K562 (cell line): ENCODE measurements around the gene ATAD3B. TPM values are rescaled to one million over a fixed set of nuclear protein-coding genes. Genes with fewer than 3 reads are reported as not detected.

Experiments used
- BRD4 ChIP-seq: fragments of 200-600 bp; sonication (generic); IDR thresholded peaks from 2 replicates; pipeline ENCODE4 v1.6.1; 2017; ENCODE audit warnings: inconsistent platforms
- FOXM1 ChIP-seq, 2 experiments: fragments of 450-650 bp in 1 of 2; sonication (generic) in 1 of 2; formaldehyde crosslinking in 1 of 2; IDR thresholded peaks; 2 replicates each; pipeline versions ENCODE4 v1.6.1 to v1.9.0; 2017 to 2022; ENCODE audit warnings: low read depth in 2 of 2, mild to moderate bottlenecking in 2 of 2, missing genetic modification reagents in 1 of 2, moderate library complexity in 1 of 2
- KHSRP ChIP-seq: fragments of 450-650 bp; IDR thresholded peaks from 2 replicates; pipeline ENCODE4 v1.6.1; 2017
- KLF6 ChIP-seq: fragments of 250-450 bp; sonication (Bioruptor Pico); IDR thresholded peaks from 2 replicates; pipeline ENCODE4 v1.4.0; 2020; ENCODE audit warnings: mild to moderate bottlenecking, moderate library complexity, borderline replicate concordance
- MCM3 ChIP-seq: fragments of 450-650 bp; IDR thresholded peaks from 2 replicates; pipeline ENCODE4 v1.6.1; 2016
- NCOA6 ChIP-seq: fragments of 450-650 bp; IDR thresholded peaks from 2 replicates; pipeline ENCODE4 v1.6.1; 2017; ENCODE audit warnings: mild to moderate bottlenecking
- POLR2AphosphoS5 ChIP-seq: IDR thresholded peaks from 2 replicates; pipeline ENCODE4 v1.6.1; 2011; ENCODE audit warnings: mild to moderate bottlenecking, low read depth, low read length, moderate library complexity; ENCODE audit not compliant: control insufficient read depth, insufficient read depth
- ZBTB17 ChIP-seq: fragments of 450-650 bp; formaldehyde crosslinking; IDR thresholded peaks from 2 replicates; pipeline ENCODE4 v1.4.0; 2020; ENCODE audit warnings: mild to moderate bottlenecking
- ZEB2 ChIP-seq: fragments of 450-650 bp; IDR thresholded peaks from 2 replicates; pipeline ENCODE4 v1.6.1; 2016
- ZNF253 ChIP-seq: fragments of 250-450 bp; sonication (Bioruptor Pico); conservative IDR thresholded peaks from 2 replicates; pipeline ENCODE4 v1.6.1; 2021; ENCODE audit warnings: mild to moderate bottlenecking
- ZNF408 ChIP-seq: fragments of 250-450 bp; sonication (Bioruptor Pico); IDR thresholded peaks from 2 replicates; pipeline ENCODE4 v1.4.0; 2020; ENCODE audit warnings: low read depth, mild to moderate bottlenecking, moderate library complexity
- ZNF41 ChIP-seq: fragments of 250-450 bp; sonication (Bioruptor Pico); conservative IDR thresholded peaks from 2 replicates; pipeline ENCODE4 v1.4.0; 2020; ENCODE audit warnings: mild to moderate bottlenecking
- polyA plus RNA-seq, 8 experiments: library from polyadenylated mRNA; depleted of rRNA in 4 of 8; stranded (reverse) in 5 of 8; unstranded in 3 of 8; fragments of >200 nt; fragmentation: Nextera tagmentation in 2 of 8; fragmentation: Illumina TruSeq in 1 of 8; extraction: Ambion mirVana in 2 of 8; extraction: Trizol in 1 of 8; gene quantifications; 2 replicates each; pipeline versions ENCODE4 v1.2.1 to v1.2.3, GENCODE V29; 2011 to 2014; ENCODE audit warnings: inconsistent platforms in 1 of 8, missing spikeins in 1 of 8
- total RNA-seq, 7 experiments: library from RNA; depleted of rRNA in 6 of 7; stranded (reverse); fragments of >200 nt in 6 of 7; fragmentation: Illumina TruSeq in 2 of 7; extraction: Trizol in 2 of 7; gene quantifications; 2 replicates each; pipeline versions ENCODE4 v1.2.1 to v1.2.3, GENCODE V29; 2011 to 2021; ENCODE audit warnings: low replicate concordance in 1 of 7
- TF ChIP-seq, protein P1 (sequence below): fragments of 450-650 bp; IDR thresholded peaks from 2 replicates; pipeline ENCODE4 v1.7.1; 2018; ENCODE audit warnings: mild to moderate bottlenecking, low read depth; ENCODE audit not compliant: partially characterized antibody
- TF ChIP-seq, protein P2 (sequence below): sonication (generic); formaldehyde crosslinking; IDR thresholded peaks from 2 replicates; pipeline ENCODE4 v1.8.1; 2023; ENCODE audit warnings: missing genetic modification reagents, mild to moderate bottlenecking, borderline replicate concordance
- TF ChIP-seq, protein P3 (sequence below), 2 experiments: IDR thresholded peaks; 2 replicates each; pipeline ENCODE4 v1.6.1; 2012; ENCODE audit warnings: improper control_type of control experiment in 2 of 2, low read depth in 2 of 2, low read length in 2 of 2, borderline replicate concordance in 1 of 2

Gene ATAD3B
- total and polyA plus RNA-seq, 9 of the 15 experiments (the other 6 are each of a cell fraction or from before 2014, with no cell fraction given) = 0.07 to 113 (median 27.7) TPM

DNA sequence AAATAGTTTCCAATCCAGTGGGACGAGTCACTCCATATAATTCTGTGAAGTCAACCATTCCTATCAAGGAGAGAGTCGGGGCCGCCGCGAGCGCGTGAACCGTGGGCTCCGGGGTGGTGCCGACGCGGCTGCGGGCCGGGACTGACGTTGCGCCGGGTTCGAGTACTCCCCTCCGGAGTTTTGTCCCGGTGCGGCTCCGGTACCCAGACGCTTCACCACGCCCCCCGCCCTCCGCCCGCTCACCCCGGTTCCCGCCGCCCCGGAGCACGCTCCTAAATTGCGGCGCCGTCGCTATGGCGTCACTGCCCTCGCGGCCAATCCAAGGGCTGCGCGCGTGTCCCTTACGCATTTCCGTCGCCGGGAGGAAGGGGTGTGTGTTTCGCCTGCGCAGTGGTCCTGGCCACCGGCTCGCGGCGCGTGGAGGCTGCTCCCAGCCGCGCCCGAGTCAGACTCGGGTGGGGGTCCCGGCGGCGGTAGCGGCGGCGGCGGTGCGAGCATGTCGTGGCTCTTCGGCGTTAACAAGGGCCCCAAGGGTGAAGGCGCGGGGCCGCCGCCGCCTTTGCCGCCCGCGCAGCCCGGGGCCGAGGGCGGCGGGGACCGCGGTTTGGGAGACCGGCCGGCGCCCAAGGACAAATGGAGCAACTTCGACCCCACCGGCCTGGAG lies at the start of gene ATAD3B (continued):
- TF ChIP-seq, protein P1, sequence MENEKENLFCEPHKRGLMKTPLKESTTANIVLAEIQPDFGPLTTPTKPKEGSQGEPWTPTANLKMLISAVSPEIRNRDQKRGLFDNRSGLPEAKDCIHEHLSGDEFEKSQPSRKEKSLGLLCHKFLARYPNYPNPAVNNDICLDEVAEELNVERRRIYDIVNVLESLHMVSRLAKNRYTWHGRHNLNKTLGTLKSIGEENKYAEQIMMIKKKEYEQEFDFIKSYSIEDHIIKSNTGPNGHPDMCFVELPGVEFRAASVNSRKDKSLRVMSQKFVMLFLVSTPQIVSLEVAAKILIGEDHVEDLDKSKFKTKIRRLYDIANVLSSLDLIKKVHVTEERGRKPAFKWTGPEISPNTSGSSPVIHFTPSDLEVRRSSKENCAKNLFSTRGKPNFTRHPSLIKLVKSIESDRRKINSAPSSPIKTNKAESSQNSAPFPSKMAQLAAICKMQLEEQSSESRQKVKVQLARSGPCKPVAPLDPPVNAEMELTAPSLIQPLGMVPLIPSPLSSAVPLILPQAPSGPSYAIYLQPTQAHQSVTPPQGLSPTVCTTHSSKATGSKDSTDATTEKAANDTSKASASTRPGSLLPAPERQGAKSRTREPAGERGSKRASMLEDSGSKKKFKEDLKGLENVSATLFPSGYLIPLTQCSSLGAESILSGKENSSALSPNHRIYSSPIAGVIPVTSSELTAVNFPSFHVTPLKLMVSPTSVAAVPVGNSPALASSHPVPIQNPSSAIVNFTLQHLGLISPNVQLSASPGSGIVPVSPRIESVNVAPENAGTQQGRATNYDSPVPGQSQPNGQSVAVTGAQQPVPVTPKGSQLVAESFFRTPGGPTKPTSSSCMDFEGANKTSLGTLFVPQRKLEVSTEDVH = peak; percentile 97
- TF ChIP-seq POLR2AphosphoS5 (peak; percentile 64), ZNF41 (CRISPR knock-in tag) (no peak), ZNF408 (CRISPR knock-in tag) (no peak), KLF6 (CRISPR knock-in tag) (peak; percentile 38; the same call in 1 of the 2 replicates), ZEB2 (no peak), NCOA6 (no peak), KHSRP (peak; percentile 90), MCM3 (no peak), ZBTB17 (no peak), BRD4 (no peak), FOXM1 (IDR thresholded peaks at IDR 0.05; ENCODE audit: low read depth) (no peak), FOXM1 (CRISPR knock-in tag; IDR thresholded peaks at IDR 0.05; ENCODE audit: low read depth) (no peak), ZNF253 (no peak)
- TF ChIP-seq, protein P2, sequence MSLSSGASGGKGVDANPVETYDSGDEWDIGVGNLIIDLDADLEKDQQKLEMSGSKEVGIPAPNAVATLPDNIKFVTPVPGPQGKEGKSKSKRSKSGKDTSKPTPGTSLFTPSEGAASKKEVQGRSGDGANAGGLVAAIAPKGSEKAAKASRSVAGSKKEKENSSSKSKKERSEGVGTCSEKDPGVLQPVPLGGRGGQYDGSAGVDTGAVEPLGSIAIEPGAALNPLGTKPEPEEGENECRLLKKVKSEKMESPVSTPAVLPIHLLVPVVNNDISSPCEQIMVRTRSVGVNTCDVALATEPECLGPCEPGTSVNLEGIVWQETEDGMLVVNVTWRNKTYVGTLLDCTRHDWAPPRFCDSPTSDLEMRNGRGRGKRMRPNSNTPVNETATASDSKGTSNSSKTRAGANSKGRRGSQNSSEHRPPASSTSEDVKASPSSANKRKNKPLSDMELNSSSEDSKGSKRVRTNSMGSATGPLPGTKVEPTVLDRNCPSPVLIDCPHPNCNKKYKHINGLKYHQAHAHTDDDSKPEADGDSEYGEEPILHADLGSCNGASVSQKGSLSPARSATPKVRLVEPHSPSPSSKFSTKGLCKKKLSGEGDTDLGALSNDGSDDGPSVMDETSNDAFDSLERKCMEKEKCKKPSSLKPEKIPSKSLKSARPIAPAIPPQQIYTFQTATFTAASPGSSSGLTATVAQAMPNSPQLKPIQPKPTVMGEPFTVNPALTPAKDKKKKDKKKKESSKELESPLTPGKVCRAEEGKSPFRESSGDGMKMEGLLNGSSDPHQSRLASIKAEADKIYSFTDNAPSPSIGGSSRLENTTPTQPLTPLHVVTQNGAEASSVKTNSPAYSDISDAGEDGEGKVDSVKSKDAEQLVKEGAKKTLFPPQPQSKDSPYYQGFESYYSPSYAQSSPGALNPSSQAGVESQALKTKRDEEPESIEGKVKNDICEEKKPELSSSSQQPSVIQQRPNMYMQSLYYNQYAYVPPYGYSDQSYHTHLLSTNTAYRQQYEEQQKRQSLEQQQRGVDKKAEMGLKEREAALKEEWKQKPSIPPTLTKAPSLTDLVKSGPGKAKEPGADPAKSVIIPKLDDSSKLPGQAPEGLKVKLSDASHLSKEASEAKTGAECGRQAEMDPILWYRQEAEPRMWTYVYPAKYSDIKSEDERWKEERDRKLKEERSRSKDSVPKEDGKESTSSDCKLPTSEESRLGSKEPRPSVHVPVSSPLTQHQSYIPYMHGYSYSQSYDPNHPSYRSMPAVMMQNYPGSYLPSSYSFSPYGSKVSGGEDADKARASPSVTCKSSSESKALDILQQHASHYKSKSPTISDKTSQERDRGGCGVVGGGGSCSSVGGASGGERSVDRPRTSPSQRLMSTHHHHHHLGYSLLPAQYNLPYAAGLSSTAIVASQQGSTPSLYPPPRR (CRISPR knock-in tag) = no peak
- TF ChIP-seq, protein P3, sequence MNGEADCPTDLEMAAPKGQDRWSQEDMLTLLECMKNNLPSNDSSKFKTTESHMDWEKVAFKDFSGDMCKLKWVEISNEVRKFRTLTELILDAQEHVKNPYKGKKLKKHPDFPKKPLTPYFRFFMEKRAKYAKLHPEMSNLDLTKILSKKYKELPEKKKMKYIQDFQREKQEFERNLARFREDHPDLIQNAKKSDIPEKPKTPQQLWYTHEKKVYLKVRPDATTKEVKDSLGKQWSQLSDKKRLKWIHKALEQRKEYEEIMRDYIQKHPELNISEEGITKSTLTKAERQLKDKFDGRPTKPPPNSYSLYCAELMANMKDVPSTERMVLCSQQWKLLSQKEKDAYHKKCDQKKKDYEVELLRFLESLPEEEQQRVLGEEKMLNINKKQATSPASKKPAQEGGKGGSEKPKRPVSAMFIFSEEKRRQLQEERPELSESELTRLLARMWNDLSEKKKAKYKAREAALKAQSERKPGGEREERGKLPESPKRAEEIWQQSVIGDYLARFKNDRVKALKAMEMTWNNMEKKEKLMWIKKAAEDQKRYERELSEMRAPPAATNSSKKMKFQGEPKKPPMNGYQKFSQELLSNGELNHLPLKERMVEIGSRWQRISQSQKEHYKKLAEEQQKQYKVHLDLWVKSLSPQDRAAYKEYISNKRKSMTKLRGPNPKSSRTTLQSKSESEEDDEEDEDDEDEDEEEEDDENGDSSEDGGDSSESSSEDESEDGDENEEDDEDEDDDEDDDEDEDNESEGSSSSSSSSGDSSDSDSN (IDR thresholded peaks at IDR 0.05; ENCODE audit: borderline replicate concordance in 1 of 2, low read depth in 2 of 2, low read length in 2 of 2) = no peak
